GM18517 (cell line): ENCODE measurements around the gene EXOC2.
"Not testable (repeated sequence)": the region's sequence is repeated elsewhere in the genome, so short reads cannot be mapped to it uniquely, and the experiment has no call there.

ENCODE experiments used
- ATAC-seq: cut with Tn5 transposase; IDR thresholded peaks from one replicate; pipeline ENCODE4 v1.9.1; 2021; ENCODE audit warnings: mild to moderate bottlenecking, moderate library complexity; ENCODE audit not compliant: unreplicated experiment

The EXOC2 gene

DNA sequence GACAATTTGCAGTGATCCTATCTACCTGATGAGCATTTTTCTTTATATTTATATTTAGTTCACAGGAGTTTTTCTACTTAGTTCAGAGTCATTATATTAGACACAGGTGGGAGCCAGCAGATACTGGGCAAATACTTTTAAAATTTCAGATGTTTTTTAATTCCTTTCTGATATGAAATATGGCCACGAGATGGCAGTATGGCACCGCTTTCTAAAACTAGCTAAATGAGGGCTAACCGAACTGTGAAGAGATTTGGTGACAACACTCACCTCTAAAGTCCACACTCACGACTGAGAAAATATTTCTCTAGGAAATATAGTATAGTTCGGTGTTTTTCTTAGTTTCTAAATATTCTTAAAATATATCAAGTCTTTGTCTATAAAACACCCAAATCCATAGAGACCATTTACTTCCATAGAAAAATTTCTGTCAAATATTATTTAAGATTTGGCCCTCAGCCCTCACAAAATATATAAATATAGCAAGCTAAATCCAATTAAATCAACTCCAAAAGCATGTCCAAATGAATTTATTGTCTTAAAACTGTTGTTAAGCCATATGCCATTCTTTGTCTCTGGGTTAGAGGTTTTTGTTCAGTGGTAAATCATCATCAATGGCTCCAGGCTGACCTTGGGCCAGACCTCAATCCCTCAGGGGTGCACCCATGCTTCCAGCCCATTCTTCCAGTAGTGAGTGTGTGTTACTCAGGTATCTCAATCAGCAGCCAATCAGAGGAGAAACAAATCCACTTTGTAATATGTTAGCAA, 99.6 kb downstream of the EXOC2 start:
- ATAC-seq: no peak

DNA sequence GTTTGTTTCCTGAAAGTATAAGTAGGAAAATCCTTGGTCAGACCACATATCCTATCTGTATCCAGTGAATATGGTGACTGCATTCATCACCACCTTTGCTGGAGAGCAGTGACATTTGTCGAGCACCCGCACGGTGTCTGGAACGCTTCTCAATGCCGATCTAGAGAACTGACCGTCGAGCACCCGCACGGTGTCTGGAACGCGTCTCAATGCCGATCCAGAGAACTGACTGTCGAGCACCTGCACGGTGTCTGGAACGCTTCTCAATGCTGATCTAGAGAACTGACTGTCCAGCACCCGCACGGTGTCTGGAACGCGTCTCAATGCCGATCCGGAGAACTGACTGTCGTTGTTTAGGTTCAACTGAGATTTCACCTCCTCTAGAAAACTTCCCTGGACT, 103.8 kb downstream of the EXOC2 start:
- ATAC-seq: no peak

DNA sequence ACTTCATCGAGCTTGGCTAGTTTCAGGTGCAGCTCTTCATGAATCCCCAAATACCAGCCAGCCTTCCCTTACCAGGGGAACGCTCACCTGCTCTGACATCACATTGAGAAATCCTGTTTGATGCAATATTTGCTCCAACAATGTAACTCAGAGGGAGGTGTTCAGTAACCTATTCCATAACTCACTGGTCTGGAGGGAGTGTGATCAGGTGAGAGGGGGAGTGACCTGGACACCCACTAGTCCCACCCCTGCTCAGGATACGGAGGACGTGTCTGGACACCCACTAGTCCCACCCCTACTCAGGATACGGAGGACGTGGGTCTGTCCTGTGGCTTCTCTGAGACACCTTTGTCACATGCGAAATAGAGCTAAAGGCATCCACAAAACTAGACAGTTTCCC, 106.4 kb downstream of the EXOC2 start:
- no peak for ATAC-seq

DNA sequence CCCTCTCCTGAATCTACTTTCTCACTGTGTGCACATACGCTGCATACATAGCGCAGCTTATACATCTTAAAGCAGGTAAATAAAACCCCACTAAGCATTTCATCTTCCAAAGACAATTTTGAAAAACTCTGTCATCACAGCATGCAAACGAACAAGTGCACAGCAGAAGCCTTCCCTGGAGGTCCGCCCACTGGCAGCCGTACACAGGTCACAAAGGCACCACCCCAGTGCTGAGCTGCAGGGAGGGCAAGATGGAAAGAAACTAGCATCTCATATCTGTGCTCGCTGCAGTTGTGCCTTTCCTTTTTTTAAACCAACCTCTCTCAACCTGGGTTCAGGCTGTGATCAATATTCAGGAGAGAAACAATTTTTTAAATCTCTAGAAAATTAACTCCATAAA, 109.3 kb downstream of the EXOC2 start:
- ATAC-seq: no peak

DNA sequence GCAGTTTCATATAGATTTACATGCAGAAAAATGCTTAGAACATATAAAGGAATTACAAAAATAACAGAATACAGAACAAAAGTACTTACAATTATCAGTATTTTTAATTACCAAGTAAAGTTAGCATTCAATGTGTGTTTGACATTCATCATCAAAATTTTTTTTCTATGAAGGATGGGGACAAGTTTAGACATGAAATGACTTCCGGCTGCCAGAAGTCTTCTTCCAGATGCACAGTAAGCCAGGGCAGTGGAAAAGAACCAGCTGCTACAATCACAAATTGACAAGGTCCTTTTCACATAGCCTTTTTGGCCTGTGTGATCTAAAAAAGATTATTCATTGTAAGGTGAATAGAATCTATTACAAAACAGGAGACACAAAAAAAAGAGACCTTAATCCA, 109.8 kb downstream of the EXOC2 start:
- no peak for ATAC-seq

DNA sequence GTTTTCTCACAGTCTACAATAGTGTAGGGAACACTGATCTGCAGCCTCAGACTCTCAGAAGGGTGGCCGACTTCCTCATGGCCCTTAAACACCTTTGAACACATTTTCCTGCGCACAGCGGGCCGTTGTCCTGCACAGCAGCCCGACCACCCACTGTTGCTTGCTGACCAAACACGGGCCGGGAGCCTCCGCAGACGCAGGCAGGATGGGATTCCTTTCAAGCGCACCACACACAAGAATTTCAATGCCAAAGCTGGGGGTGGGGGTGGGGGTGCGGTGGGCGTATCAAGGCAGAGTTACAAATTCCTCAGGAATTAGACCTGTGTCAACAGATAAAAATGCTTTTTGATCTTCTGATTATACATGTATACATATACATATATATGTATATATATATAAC, 110.6 kb downstream of the EXOC2 start:
- no peak for ATAC-seq

DNA sequence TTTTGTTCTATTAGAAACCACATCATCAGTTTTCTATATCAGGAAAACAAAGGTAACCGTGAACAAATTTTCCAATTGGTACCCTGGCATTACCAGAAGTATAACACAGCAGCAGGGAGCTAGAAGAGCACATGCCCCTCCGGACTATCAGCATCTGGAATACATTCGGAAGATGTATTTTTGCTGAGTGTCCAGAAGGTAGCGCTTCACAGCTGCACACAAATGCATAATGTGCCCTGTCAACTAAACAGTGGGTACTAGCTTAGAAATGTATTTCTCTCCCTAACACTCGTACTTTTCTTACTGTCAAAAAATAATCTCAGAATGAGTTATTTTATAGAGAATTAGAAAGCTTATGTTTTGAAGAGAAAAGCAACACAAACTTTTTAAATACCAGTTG, 113.6 kb downstream of the EXOC2 start:
- ATAC-seq: no peak

DNA sequence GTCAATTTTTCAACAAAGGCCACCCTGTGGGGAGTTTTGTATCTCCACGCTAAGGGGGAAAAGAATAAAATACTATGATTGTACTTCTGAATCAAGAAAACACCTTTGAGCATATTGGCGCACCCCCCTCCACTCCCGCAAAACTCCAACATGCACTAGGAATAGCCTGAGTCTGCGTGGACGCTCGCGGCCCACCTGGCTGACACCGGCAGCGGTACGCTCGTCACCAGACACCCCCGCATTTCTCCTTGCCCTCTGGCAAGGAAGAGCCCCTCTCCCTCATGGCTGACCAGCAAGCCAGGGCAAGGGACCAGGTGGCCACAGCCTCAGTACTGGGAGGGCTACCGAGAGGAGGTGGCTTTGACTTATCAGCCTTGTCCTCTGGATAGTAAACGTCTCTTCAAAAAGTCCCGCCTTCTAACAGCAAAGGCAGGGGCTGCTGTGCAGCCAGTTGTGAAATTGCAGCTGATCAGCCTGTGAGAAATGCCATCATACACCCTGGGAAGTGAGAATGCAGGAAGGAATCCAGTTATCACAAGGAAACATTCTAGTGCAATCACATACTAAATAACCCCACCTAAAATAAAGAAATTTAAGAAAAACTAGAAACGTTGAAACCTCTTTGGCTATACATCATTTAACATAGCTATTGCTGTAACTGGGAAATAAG, 120.2 kb downstream of the EXOC2 start:
- ATAC-seq: no peak

DNA sequence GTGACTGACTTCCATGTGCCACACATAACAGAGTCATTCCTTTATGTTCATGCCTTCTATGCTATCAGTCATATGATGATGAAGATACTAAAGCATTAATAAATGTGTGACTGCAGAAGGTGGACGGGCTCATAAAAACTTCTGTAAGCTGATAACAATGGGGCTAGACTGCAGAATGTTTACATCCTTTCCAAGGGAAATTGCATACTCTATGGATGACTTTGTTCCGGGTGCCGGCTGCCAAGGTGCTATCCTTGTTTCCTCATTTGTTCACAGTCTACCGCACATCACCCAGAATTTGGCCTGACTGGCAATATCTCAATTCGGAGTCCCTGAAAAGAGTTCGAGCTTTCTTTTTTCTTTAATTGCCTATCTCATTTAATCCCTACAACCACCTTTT, 121.0 kb downstream of the EXOC2 start:
- no peak for ATAC-seq

DNA sequence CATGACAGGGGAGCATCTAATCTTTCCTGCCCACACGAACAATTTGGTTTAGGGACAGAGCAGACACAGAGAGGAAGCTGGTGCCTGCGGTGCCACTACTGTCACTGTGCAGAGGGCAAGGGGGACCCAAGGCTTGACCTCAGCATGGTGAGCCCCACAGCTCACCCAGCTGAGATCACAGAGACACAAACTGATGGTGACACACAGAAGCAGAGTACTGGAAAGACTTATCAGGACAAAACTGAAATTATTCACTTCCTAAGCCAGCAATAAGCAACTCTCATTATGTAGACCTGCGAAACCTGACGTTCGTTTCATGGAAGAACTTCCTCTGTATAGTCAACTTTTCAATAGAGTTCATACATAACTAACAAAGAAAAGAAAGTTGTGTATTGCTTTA, 122.1 kb downstream of the EXOC2 start:
- ATAC-seq: no peak

DNA sequence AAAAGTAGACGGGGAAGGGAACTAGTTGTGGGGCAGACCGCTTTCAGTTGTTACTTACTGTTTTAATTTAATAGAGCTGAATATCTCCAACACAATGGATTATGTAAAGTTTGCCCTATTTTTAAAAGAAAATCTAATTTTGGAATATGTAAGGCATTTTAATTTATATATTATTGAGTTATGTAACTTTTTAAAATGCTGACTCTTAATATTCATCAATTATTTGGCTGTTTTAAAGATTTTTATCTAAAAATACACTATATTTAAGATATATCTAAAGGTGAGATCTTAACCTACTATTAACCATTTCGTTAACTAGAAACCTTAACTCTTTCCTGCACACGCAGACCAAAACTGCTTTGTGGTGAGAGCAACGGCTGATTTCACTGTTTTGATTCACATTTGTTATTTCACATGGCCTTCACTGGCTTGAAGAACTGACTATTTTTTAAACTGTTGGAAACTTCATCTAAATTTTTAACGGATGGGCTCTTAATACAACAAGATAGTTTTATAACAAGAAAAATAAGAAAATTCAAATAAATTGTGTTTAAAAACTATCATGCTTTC, 123.9 kb downstream of the EXOC2 start:
- ATAC-seq: no peak

DNA sequence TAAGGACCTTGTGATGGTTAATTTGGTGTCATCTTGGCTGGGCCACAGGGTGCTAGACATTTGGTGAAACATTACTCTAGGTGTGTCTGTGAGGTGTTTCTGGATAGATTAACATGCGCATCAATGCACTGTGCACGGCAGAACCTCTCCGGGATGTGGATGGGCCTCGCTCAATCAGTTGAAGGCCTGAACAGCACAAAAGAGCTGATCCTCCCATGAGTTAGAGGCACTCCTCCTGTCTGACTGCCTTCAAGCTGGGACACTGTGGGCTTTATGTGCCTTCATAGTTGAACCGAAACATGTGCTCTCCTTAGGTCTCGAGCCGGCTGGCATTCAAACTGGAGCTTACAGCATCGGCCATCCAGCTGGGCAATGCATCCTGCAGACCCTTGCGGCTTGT, 124.9 kb downstream of the EXOC2 start:
- no peak for ATAC-seq

DNA sequence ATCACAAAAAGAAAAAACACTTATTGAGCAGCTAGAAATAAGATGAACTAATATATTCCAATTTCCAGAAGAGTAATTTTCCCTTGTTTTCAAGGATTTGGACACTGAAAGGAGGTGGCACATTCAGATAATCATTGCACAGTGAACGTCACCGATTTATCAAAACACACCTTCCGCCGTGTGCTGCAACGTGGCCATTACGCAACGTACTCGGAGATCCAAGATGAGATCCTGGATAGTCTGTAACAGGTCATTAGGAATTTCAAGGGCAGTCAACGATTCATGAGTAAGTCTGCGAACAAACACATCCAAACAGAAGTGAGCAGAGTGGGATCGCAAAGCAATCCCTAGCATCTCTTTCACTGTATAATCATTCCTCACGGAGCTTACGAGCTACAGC, 129.1 kb downstream of the EXOC2 start:
- ATAC-seq: no peak

DNA sequence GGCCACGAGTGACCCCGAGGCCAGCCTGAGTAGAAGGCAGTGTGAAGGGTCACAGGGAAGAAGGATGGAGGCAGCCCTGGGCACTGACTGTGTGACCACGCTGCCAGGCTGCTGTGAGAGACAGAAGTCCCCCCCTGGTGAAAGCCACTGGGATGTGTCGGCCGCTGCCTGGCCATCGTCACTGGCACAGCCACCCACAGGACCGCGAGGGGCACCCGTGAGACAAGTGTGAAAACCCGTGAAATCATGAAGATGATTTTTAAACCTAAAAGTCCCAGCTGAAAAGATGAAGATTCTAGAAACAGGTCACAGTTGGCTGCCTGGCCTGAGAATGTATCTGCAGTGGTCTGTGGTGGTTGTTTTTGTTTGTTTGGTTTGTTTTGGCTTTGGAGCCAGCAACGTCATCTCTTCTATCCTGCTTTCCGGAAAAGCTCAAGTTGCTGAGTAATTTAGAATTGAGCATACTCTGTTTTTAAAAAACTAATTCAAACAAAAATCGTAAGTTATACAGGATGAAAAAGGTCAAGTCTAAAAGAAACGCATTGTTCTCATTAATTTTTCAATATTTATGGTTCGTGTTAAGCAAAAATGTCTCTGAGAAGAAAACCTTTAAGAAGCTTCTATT, 130.8 kb downstream of the EXOC2 start:
- no peak for ATAC-seq

DNA sequence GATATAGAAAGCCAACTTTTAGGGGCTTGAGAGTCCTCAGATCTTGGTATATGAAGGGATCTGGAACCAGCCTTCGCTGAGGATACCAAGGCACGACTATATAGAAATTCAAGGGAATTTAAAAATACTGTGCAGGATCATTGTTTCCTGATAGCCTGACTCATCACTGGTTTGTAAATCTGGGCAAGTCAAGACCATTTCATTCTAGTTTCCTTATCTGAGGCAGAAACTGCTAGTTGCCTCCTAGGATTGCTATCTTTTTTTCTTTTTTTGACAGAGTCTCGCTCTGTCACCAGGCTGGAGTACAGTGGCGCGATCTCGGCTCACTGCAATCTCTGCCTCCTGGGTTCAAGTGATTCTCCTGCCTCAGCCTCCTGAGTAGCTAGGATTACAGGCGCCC, 131.6 kb downstream of the EXOC2 start:
- ATAC-seq: not testable (repeated sequence)

DNA sequence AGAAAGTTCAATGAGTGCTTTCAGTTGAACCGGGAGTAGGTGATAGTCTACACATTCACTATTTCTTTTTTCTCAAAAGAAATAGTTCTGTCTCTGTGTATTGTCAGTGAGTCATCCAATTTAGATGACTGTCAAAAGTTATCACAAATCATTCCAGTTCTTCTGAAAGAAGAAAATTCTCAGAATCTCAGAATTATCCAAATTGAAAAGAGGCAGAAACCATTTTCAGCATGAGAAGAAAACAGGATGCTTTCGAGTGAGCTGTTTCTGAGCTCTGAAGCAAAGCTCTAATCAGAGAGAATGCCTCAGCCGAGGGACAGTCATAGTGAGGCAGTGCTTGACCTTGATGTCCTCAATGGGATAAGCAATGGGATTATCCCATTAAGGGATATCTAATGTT, 134.0 kb downstream of the EXOC2 start:
- no peak for ATAC-seq

DNA sequence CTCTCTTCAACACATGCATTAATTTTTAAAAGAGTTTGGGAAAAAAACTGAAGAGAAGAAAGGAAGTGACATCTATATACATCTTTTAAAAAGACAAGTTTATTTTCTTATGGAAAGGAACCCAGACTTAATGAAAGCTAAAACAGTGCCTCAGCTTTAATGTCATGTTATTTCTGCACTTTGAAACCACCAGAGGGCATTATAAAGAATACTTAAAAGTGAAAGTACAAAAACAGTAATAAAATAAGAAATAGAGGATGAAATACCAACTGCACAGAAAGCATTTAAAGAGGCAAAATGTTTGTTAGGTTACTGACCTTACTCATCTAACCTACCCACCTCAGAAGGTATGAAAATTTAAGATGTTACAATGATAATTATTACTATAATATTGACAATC, 134.8 kb downstream of the EXOC2 start:
- ATAC-seq: no peak

DNA sequence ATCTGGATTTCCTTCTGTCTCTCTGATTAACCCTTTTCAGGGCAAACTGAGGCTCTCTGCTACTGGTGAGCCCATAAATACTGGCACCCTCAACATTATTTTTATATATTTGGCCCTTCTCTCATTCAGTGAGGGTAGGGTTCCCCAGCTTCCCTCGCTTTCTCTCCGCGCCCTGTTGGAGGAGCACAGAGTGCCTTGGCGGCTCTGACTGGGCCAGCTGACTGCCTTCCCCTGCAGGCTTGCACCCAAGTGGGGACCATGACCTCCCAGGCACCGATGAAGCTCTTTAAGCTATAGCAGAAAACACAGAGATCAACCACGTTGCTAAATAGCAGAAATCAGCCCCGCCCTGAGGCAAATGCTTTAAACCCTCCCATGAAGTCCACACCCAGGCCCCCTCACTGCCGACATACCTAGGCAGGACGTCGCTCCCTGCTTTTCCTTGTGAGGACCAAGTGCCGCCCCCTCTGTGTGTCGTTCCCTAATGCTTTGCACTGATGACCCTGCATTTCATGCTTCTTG, 141.0 kb downstream of the EXOC2 start:
- ATAC-seq: no peak

DNA sequence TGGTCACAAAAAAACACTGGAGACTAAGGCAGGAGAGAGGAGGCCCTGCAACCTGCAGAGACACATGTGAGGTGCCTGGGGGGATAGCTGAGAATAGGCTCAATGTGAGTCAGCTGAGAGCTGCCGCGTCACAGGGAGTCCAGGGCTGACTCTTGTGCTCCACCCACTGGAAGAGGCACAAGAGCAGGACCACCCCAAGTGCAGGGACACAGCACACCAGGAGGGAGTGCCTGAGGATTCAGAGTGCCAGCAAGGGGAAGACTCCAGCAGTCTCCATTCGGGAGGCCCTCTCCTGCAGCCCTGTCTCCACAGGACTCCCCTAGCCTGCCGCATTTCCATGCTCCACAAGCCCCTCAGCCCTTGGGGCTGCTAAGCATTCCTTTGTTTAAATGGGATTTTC, 141.5 kb downstream of the EXOC2 start:
- ATAC-seq: no peak

DNA sequence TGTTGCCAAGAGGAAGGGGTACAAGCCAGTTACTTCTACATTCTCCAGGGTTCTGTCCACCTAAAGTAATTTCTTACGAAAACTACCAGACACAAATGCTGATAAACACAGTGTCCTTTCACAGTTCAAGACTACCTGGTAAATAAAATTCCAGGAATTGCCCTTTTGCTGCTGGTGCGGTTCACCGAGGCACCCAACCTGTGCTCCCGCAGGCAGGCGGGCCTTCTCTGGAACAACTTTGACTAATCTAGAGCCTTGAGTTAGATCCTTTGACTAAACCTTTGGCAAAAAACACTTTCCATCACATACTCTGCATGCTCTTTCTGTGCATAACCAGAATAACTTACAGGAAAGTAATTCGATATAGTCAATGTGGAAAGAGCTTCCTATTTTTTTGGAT, 143.0 kb downstream of the EXOC2 start:
- ATAC-seq: no peak

DNA sequence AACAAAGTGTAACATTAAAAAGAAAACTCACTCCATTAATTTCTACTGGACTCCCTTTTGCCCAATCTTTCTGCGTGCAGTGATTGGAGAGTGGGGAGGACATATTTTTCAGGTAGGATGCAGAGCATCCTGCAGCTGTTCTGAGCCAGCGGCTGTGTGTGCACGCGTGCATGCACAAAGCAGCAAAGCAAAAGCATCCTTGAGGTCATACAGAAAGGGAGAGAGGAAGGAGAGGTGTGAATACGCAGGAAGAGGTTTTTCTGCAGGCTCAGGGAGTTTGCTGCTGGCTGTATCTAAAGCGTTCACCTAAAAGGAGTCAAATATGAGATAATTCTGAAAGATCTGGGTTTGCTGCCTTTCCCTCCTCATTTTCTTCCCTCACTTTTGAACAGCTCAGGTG, 144.4 kb downstream of the EXOC2 start:
- no peak for ATAC-seq

DNA sequence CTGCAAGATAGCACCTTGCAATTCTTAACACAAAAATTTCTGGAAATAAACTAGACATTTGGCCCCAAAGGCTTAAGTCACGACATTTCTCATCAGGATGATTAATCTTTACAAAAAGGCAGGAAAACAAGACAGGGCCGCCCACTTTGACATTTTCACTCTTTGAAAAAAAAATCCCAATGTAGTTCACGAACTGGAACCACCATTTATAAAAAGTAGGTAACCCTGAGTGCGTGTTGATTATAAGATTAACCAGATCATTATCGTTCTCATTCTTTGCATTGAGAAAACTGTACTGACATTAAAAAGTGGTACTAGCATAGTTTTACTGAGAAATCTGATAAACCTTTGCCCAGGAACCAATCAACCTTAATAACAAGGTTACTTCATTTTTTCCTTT, 144.8 kb downstream of the EXOC2 start:
- no peak for ATAC-seq
